A549 (cell line): ENCODE measurements around the gene SPECC1L. TPM values are rescaled to one million over a fixed set of nuclear protein-coding genes. Genes with fewer than 3 reads are reported as not detected.

ENCODE experiments used
- ATAC-seq, 2 experiments: fragments of 200-7000 bp in 1 of 2; fragments of >200 bp in 1 of 2; cut with Nextera tagmentation in 1 of 2; cut with Tn5 transposase in 1 of 2; 3 replicates each; pipeline versions ENCODE4 v1.8.0 to v1.9.1; 2018 to 2020; ENCODE audit warnings: mild to moderate bottlenecking in 1 of 2, moderate library complexity in 1 of 2
- CTCF ChIA-PET: fragments of 300-600 bp; sonication (Branson Sonifier 250); formaldehyde crosslinking; extraction: SDS; loops from one replicate; lab custom pipeline; 2021; ENCODE audit warnings: antibody characterized with exemption, inconsistent platforms; lab: Yijun Ruan, JAX
- POLR2A ChIA-PET: fragments of 350-600 bp; formaldehyde crosslinking; extraction: SDS; loops from one replicate; lab custom pipeline; 2021; ENCODE audit warnings: antibody characterized with exemption, inconsistent platforms; lab: Yijun Ruan, JAX
- DNase-seq, 2 experiments: peaks; one replicate each; pipeline versions ENCODE4 v3.0.0 to v3.0.0-alpha.2; 2011 to 2016; ENCODE audit warnings: low read depth in 1 of 2, low spot score in 1 of 2
- FAIRE-seq: peaks from 2 replicates; lab custom pipeline; 2011; peaks lifted over from hg19 to GRCh38; lab: Jason Lieb, UNC
- H3K27ac ChIP-seq, 2 experiments: fragments of >200 bp; sonication (Bioruptor Twin); formaldehyde crosslinking; 3 replicates each; pipeline ENCODE4 v1.5.1; 2016 to 2017
- H3K4me1 ChIP-seq: fragments of >200 bp; sonication (Bioruptor Twin); formaldehyde crosslinking; 3 replicates; pipeline ENCODE4 v1.6.1; 2016
- H3K4me2 ChIP-seq: fragments of >200 bp; sonication (Bioruptor Twin); formaldehyde crosslinking; 3 replicates; pipeline ENCODE4 v1.6.1; 2016
- H3K4me3 ChIP-seq: fragments of >200 bp; sonication (Bioruptor Twin); formaldehyde crosslinking; 3 replicates; pipeline ENCODE4 v1.5.1; 2016
- H3K9me3 ChIP-seq: fragments of >200 bp; sonication (Bioruptor Twin); formaldehyde crosslinking; 3 replicates; pipeline ENCODE4 v1.6.1; 2016
- BCL3 ChIP-seq: fragments of >200 bp; sonication (Bioruptor Twin); formaldehyde crosslinking; IDR thresholded peaks from 3 replicates; pipeline ENCODE4 v1.6.1; 2016
- CEBPB ChIP-seq, 2 experiments: fragments of >200 bp in 1 of 2; sonication (Bioruptor Twin) in 1 of 2; formaldehyde crosslinking in 1 of 2; IDR thresholded peaks; 2 replicates each; pipeline ENCODE4 v1.6.1; 2012 to 2016
- CHD2 ChIP-seq: fragments of 150-350 bp; IDR thresholded peaks from 2 replicates; pipeline ENCODE4 v1.6.1; 2014; ENCODE audit warnings: low read length; ENCODE audit not compliant: partially characterized antibody
- CTCF ChIP-seq: fragments of >200 bp; sonication (Bioruptor Twin); formaldehyde crosslinking; IDR thresholded peaks from 3 replicates; pipeline ENCODE4 v1.5.1; 2016
- EHMT2 ChIP-seq: fragments of 200-600 bp; sonication (generic); IDR thresholded peaks from 2 replicates; pipeline ENCODE4 v1.6.1; 2016; ENCODE audit warnings: antibody characterized with exemption, low read depth, mild to moderate bottlenecking, moderate library complexity
- JUN ChIP-seq, 2 experiments: fragments of >200 bp; sonication (Bioruptor Twin); formaldehyde crosslinking; IDR thresholded peaks; 2 replicates in 1 of 2; 3 replicates in 1 of 2; pipeline ENCODE4 v1.6.1; 2016 to 2017
- MAFK ChIP-seq: fragments of 450-650 bp; IDR thresholded peaks from 2 replicates; pipeline ENCODE4 v1.6.1; 2014; ENCODE audit not compliant: partially characterized antibody
- NPAS2 ChIP-seq: fragments of 250-450 bp; sonication (Bioruptor Pico); IDR thresholded peaks from 2 replicates; pipeline ENCODE4 v1.8.0; 2022; ENCODE audit warnings: mild to moderate bottlenecking, moderate library complexity, borderline replicate concordance
- NR3C1 ChIP-seq: fragments of >200 bp; sonication (Bioruptor Twin); formaldehyde crosslinking; IDR thresholded peaks from 3 replicates; pipeline ENCODE4 v1.6.1; 2017
- POLR2A ChIP-seq: IDR thresholded peaks from 2 replicates; pipeline ENCODE4 v1.6.1; 2012; ENCODE audit warnings: mild to moderate bottlenecking, low read length
- RFX5 ChIP-seq: fragments of 450-650 bp; IDR thresholded peaks from 2 replicates; pipeline ENCODE4 v1.7.1; 2014; ENCODE audit warnings: antibody characterized with exemption, mild to moderate bottlenecking, moderate library complexity
- SREBF2 ChIP-seq: fragments of 450-650 bp; IDR thresholded peaks from 2 replicates; pipeline ENCODE4 v1.6.1; 2014; ENCODE audit warnings: mild to moderate bottlenecking, moderate library complexity
- ZFP36 ChIP-seq: fragments of 450-650 bp; IDR thresholded peaks from 2 replicates; pipeline ENCODE4 v1.6.1; 2014; ENCODE audit warnings: borderline replicate concordance; ENCODE audit not compliant: partially characterized antibody
- ZNF302 ChIP-seq: fragments of 250-450 bp; sonication (Bioruptor Pico); IDR thresholded peaks from 2 replicates; pipeline ENCODE4 v1.9.0; 2021; ENCODE audit warnings: inconsistent platforms, mild to moderate bottlenecking, moderate library complexity
- WGBS: methylation state at CpG from one replicate; pipeline ENCODE4 v1.1.6; 2017; ENCODE audit errors: missing lambda C conversion rate; 5-methylcytosine and 5-hydroxymethylcytosine counted together
- polyA plus RNA-seq, 4 experiments: library from polyadenylated mRNA; depleted of rRNA in 3 of 4; stranded (reverse); fragments of >200 nt; fragmentation: RNase III in 1 of 4; extraction: RNeasy Plus Mini Kit Qiagen cat#74134 plus additional on column Dnase treatment in 1 of 4; gene quantifications; 2 replicates in 3 of 4; 3 replicates in 1 of 4; pipeline ENCODE4 v1.2.3, GENCODE V29; 2011 to 2017

The SPECC1L gene
- polyA plus RNA-seq, 2 of the 4 experiments (the other 2 are of a cell fraction): 14.8 to 25.2 TPM

GRCh38 chr22:24465975-24466374 is 195.3 kb downstream of the SPECC1L start:
- FAIRE-seq (no peak), DNase-seq (no peak), ATAC-seq (no peak)
- TF ChIP-seq ZNF302: no peak
- no peak for TF ChIP-seq EHMT2
- no peak overlapping the region for H3K4me2 ChIP-seq
- H3K4me1 ChIP-seq: peaks cover 17% of the 10 kb centered on the region
- H3K4me3 ChIP-seq: no peak overlapping the region
- ChIA-PET POLR2A (no interaction called here), CTCF (interaction anchor here (0.9 to 1.8 kb wide), 4 partner anchors 10 to 56 kb away, joined by 3 to 5 read pairs (median 4); no protein-coding TSS in a partner anchor)
- no peaks in the 10 kb centered on the region for H3K9me3 ChIP-seq
- peak overlapping the region in 1 of 2 experiments; percentile 70; a peak in 2 of 6 replicates for H3K27ac ChIP-seq
- WGBS: 97% methylated on average over 3 of the region's 3 CpGs

- DNase-seq (peak in 1 of 2 experiments; percentile 17), FAIRE-seq (no peak), ATAC-seq (peak; percentile 24 to 45; a peak in 3 of 6 replicates)
- CTCF ChIA-PET: interaction anchor here (0.8 to 1.4 kb wide), 5 partner anchors 11 to 60 kb away, joined by 3 to 4 read pairs (median 3); no protein-coding TSS in a partner anchor
- no peak for TF ChIP-seq CEBPB (IDR thresholded peaks at IDR 0.05)
- TF ChIP-seq RFX5: no peak
- Histone ChIP-seq H3K4me2 (peak overlapping the region; percentile 41), H3K9me3 (no peaks in the 10 kb centered on the region), H3K27ac (peak overlapping the region in 1 of 2 experiments; percentile 70; a peak in 3 of 6 replicates), H3K4me3 (no peak overlapping the region), H3K4me1 (peaks cover 17% of the 10 kb centered on the region)
- 30% methylated on average over 1 of the region's 1 CpG for WGBS
- POLR2A ChIA-PET: no interaction called here
Measured at GRCh38 chr22:24466716-24467328, 196.2 kb downstream of the SPECC1L start.

- FAIRE-seq (no peak), ATAC-seq (no peak), DNase-seq (no peak)
- peak overlapping the region in 1 of 2 experiments; percentile 70; a peak in 2 of 6 replicates for H3K27ac ChIP-seq
- TF ChIP-seq NPAS2 (CRISPR knock-in tag) (no peak), NR3C1 (no peak), CTCF (no peak), JUN (IDR thresholded peaks at IDR 0.05) (no peak), SREBF2 (no peak), POLR2A (no peak), BCL3 (no peak), CHD2 (no peak), MAFK (no peak), ZFP36 (no peak)
- POLR2A ChIA-PET: no interaction called here
- H3K9me3 ChIP-seq: no peaks in the 10 kb centered on the region
- CTCF ChIA-PET: interaction anchor here (0.8 to 1.2 kb wide), 2 partner anchors 35 to 60 kb away, joined by 3 read pairs; no protein-coding TSS in a partner anchor
- H3K4me1 ChIP-seq: peaks cover 17% of the 10 kb centered on the region
- WGBS: 65% methylated on average over 2 of the region's 2 CpGs
- H3K4me2 ChIP-seq: peak overlapping the region; percentile 41
- H3K4me3 ChIP-seq: no peak overlapping the region
Measured at GRCh38 chr22:24467340-24467739, 196.7 kb downstream of the SPECC1L start.

Other genes with a start within 250 kb of the SPECC1L start
- 12.4 and 12.7 TPM in 2 replicates for gene SUSD2, start 89.3 kb upstream of the SPECC1L start, polyA plus RNA-seq (2011; rRNA removed)
- 51.4 to 60.9 TPM (median 51.9 TPM) in 3 replicates for gene SUSD2, start 89.3 kb upstream of the SPECC1L start, polyA plus RNA-seq (2017; fragmentation: RNase III; extraction: RNeasy Plus Mini Kit Qiagen cat#74134 plus additional on column Dnase treatment)
- 2.3 and 3.1 TPM in 2 replicates for gene GGT5, start 25.7 kb upstream of the SPECC1L start, polyA plus RNA-seq (2011; rRNA removed)
- gene GGT5, start 25.7 kb upstream of the SPECC1L start, polyA plus RNA-seq (2017; fragmentation: RNase III; extraction: RNeasy Plus Mini Kit Qiagen cat#74134 plus additional on column Dnase treatment): 2.2 to 3.3 TPM (median 2.5 TPM) in 3 replicates
- gene ADORA2A, start 156.8 kb downstream of the SPECC1L start, polyA plus RNA-seq (2011; rRNA removed): 0.48 and 0.99 TPM in 2 replicates
- 1.5 to 1.9 TPM (median 1.8 TPM) in 3 replicates for gene ADORA2A, start 156.8 kb downstream of the SPECC1L start, polyA plus RNA-seq (2017; fragmentation: RNase III; extraction: RNeasy Plus Mini Kit Qiagen cat#74134 plus additional on column Dnase treatment)
- 0.05 TPM in 1 of 2 replicates, not detected in the other for gene UPB1, start 224.5 kb downstream of the SPECC1L start, polyA plus RNA-seq (2011; rRNA removed)
- 0.04 to 0.07 TPM (median 0.04 TPM) in 3 replicates for gene UPB1, start 224.5 kb downstream of the SPECC1L start, polyA plus RNA-seq (2017; fragmentation: RNase III; extraction: RNeasy Plus Mini Kit Qiagen cat#74134 plus additional on column Dnase treatment)